Tibial nerve (tissue), 4 donors: Measurements from ENCODE around the gene ACBD3. TPM values are rescaled to one million over a fixed set of nuclear protein-coding genes. Genes with fewer than 3 reads are reported as not detected.

Experiments used
- DNase-seq, 2 donors: peaks; one replicate each; pipeline ENCODE4 v3.0.0-alpha.2; 2019; ENCODE audit warnings: low spot score in 2 of 2
- H3K27ac ChIP-seq, 4 donors: fragments of 200-600 bp; sonication (generic) in 3 of 4; one replicate each; pipeline ENCODE4 v1.5.1; 2017 to 2019; ENCODE audit warnings: mild to moderate bottlenecking in 1 of 4
- H3K27me3 ChIP-seq, 2 donors: fragments of 200-600 bp; sonication (generic) in 1 of 2; one replicate each; pipeline versions ENCODE4 v1.5.1 to v1.6.0; 2017 to 2019
- H3K36me3 ChIP-seq, 3 donors: fragments of 200-600 bp; sonication (generic); one replicate each; pipeline ENCODE4 v1.5.1; 2018 to 2019
- H3K4me1 ChIP-seq, 4 donors: fragments of 200-600 bp; sonication (generic) in 3 of 4; one replicate each; pipeline ENCODE4 v1.5.1; 2017 to 2019
- H3K4me3 ChIP-seq, 4 donors: fragments of 200-600 bp; sonication (generic) in 3 of 4; one replicate each; pipeline ENCODE4 v1.5.1; 2017 to 2019; ENCODE audit warnings: mild to moderate bottlenecking in 1 of 4, moderate library complexity in 1 of 4
- H3K9me3 ChIP-seq, 4 donors: fragments of 200-600 bp; sonication (generic) in 3 of 4; one replicate each; pipeline ENCODE4 v1.5.1; 2017 to 2019
- CTCF ChIP-seq, 5 experiments: fragments of 200-600 bp in 3 of 5; fragments of 450-650 bp in 2 of 5; sonication (generic) in 3 of 5; IDR thresholded peaks; one replicate each; pipeline ENCODE4 v1.5.1; 2016 to 2019; ENCODE audit warnings: antibody characterized with exemption in 5 of 5, mild to moderate bottlenecking in 3 of 5, moderate library complexity in 2 of 5
- EP300 ChIP-seq, 2 donors: sonication (generic); formaldehyde crosslinking; IDR thresholded peaks; one replicate each; pipeline ENCODE4 v1.6.1; 2017; ENCODE audit warnings: antibody characterized with exemption in 2 of 2, mild to moderate bottlenecking in 1 of 2
- POLR2A ChIP-seq, 2 donors: fragments of 450-650 bp; IDR thresholded peaks; one replicate each; pipeline ENCODE4 v1.6.1; 2017; ENCODE audit warnings: antibody characterized with exemption in 2 of 2, mild to moderate bottlenecking in 2 of 2, moderate library complexity in 2 of 2
- WGBS, 2 donors: methylation state at CpG; one replicate each; pipeline ENCODE4 v1.1.5; 2018; 5-methylcytosine and 5-hydroxymethylcytosine counted together
- total RNA-seq, 4 donors: library from RNA; depleted of rRNA; stranded (reverse); fragments of >200 nt; gene quantifications; one replicate each; pipeline ENCODE4 v1.1.0, GENCODE V29; 2016

Gene ACBD3
- total RNA-seq, 4 donors from 2014 or later: 41.4 to 54.9 (median 45.4) TPM

DNA sequence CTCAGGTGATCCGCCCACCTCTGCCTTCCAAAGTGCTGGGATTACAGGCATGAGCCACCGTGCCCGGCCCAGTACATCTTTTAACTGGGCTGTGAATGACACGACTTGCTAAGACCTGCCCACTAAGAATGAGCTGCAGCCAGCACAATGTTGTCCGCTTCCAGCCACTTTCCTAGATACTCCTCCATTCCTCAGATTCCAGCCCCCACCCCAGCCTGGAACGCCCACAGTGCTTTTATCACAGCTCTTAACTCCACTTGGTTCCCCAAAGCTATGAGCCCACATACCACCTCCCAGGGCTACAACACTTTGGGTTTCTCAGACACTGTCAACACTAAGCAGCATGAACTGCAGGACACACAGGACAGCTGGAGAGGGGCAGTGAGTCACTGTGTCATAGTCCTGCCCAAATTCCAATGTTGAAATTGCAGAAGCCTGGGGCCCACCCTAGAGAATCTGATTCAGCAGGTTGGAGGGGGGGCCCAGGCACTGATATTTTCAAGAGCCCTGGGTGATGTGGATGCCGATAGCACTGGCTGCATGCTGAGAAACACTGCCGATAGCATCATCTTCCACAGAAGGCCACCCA, 58.0 kb downstream of the ACBD3 start:
- H3K4me1 ChIP-seq: peaks cover 0 to 21% (median 5%) of the 10 kb centered on the region in 4 donors
- no peaks in the 10 kb centered on the region for H3K36me3 ChIP-seq
- DNase-seq: no peak
- TF ChIP-seq CTCF (IDR thresholded peaks at IDR 0.05): no peak
- peaks cover 0 to 3% of the 10 kb centered on the region in 2 donors for H3K27me3 ChIP-seq
- 60 to 67% methylated on average over 8 of the region's 8 CpGs for WGBS, 2 donors
- no peak overlapping the region for H3K4me3 ChIP-seq
- H3K9me3 ChIP-seq: no peaks in the 10 kb centered on the region
- H3K27ac ChIP-seq: peak overlapping the region in 1 of 4 donors; percentile 6

DNA sequence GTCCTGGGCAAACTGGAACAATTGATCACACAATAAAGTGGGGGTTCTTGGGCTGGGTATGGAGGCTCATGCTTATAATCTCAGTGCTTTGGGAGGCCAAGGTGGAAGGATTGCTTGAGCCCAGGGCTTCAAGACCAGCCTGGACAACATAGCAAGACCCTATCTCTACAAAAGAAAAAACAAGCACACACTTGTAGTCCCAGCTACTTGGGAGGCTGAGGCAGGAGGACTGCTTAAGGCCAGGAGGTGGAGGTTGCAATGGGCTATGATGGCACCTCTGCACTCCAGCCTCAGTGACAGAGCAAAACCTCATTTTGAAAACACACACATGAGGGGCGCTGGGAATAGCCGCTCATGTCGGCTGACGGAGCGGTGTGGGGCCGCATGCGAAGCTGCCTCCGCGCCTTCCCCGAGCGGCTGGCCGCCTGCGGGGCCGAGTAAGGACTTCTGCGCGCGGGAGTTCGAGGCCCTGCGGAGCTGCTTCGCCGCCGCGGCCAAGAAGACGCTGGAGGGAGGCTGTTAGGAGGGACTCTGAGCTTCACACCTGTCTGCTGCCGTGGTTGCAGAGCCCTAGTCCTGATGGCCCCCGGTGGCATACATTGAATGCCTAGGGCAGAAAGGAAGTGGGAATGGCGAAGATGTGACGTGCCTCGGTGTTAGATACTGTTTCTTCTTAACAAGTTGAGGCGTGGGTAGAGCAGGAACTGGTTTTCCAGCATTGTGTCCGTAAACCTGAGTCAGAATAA, 59.5 kb downstream of the ACBD3 start:
- Histone ChIP-seq H3K4me1 (peaks cover 0 to 20% (median 8%) of the 10 kb centered on the region in 4 donors), H3K9me3 (no peaks in the 10 kb centered on the region), H3K27me3 (peaks cover 0 to 3% of the 10 kb centered on the region in 2 donors), H3K27ac (peak overlapping the region in 2 of 4 donors; percentile 38 to 40), H3K36me3 (no peaks in the 10 kb centered on the region), H3K4me3 (no peak overlapping the region)
- no peak for DNase-seq
- no peak for TF ChIP-seq CTCF (IDR thresholded peaks at IDR 0.05)
- TF ChIP-seq POLR2A (IDR thresholded peaks at IDR 0.05): no peak
- no peak for TF ChIP-seq EP300 (IDR thresholded peaks at IDR 0.05)
- WGBS, 2 donors: 56 to 70% methylated on average over 31 of the region's 31 CpGs

DNA sequence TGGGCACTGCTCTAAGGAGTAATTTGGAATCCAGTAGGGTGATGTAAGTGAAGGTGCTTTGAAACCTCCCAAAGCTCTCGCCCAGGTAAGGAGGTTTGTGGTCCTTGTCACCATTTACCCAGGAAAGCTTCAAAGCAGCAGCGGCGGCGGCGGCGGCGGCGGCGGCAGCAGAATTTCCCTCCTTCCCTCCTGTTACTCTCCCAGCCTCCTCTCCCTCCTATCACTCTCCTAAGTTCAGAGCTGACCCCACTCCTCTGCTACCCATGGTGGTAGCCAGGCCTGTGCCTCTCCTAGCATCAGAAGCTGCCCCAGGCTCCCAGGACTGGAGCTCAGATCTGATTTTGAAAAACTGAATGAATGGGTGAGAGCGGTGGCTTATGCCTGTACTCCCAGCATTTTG, 60.7 kb downstream of the ACBD3 start:
- Histone ChIP-seq H3K4me1 (peaks cover 0 to 26% (median 10%) of the 10 kb centered on the region in 4 donors), H3K36me3 (no peaks in the 10 kb centered on the region), H3K9me3 (no peaks in the 10 kb centered on the region), H3K4me3 (no peak overlapping the region), H3K27me3 (peaks cover 0 to 3% of the 10 kb centered on the region in 2 donors), H3K27ac (no peak overlapping the region)
- no peak for DNase-seq
- no peak for TF ChIP-seq EP300 (IDR thresholded peaks at IDR 0.05)
- TF ChIP-seq CTCF (IDR thresholded peaks at IDR 0.05): no peak
- no peak for TF ChIP-seq POLR2A (IDR thresholded peaks at IDR 0.05)
- 95 to 99% methylated on average over 10 of the region's 10 CpGs for WGBS, 2 donors

GRCh38 chr1:226125097-226125630, 61.4 kb downstream of the ACBD3 start:
- Histone ChIP-seq H3K27ac (peak overlapping the region in 1 of 4 donors; percentile 48), H3K4me3 (no peak overlapping the region), H3K27me3 (peaks cover 0 to 3% of the 10 kb centered on the region in 2 donors), H3K4me1 (peaks cover 0 to 26% (median 11%) of the 10 kb centered on the region in 4 donors), H3K36me3 (no peaks in the 10 kb centered on the region), H3K9me3 (no peaks in the 10 kb centered on the region)
- DNase-seq: peak; percentile 81 to 91
- WGBS, 2 donors: 5 to 6% methylated on average over 11 to 12 of the region's 12 CpGs
- TF ChIP-seq CTCF (IDR thresholded peaks at IDR 0.05) (peak; percentile 86 to 98 (median 91)), POLR2A (IDR thresholded peaks at IDR 0.05) (no peak), EP300 (IDR thresholded peaks at IDR 0.05) (no peak)
